Activated CD4-positive, alpha-beta T cell treated with anti-CD3 and anti-CD28 coated beads for 4 hours (primary cell): ENCODE measurements around the gene TMEM14C.

ENCODE experiments used
- DNase-seq, 2 donors: peaks; one replicate each; pipeline ENCODE4 v3.0.0-alpha.2; 2020

The TMEM14C gene

DNA sequence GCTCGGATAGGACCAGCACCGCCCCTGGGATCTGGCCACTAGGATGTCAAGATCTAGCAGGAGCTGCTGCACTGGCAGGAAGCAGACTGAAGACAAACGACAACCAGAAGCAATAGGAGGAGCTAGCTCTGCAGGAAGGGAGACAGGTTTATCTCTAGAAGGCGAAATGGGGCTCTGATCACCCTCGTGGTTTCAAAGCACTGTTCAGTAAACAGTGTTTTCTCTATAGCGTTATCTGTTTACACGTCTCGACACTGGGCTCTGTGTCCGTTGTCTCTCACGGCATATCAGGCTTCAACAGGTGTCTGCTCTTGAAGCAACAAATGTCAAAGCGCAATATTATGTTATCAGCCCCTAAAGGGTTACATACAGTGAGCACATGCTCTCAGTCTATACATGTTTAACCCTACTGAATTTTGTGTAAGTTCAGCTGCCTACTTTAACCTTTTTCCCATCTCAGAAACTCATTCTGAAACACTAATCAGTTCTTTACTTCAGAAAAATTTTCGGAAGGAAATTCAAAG, 48.6 kb downstream of the TMEM14C start:
- DNase-seq = no peak

GRCh38 chr6:10778230-10778629, 55.4 kb downstream of the TMEM14C start:
- no peak for DNase-seq

DNA sequence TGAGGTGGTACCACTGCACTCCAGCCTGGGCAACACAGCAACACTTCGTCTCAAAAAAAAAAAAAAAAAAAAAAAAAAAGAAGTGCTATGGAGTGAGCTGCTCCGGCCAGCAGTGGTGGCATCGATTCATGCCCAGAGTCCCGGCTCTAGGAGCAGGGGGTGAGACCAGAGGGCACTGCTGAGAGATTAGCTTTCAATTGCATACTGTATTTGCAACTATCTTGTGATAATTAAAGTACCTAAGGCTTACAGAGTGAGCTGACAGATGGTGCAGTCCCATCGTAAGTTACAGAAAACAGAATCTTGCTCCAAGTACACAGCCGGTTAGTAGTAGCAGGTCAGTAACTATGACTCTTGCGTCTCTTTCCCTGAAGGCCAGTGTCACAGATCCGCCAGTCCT, 56.2 kb downstream of the TMEM14C start:
- no peak for DNase-seq
